Right lobe of liver (tissue), 4 donors: ENCODE measurements around the gene AQP1.

ENCODE experiments used
- CTCF ChIP-seq, 4 donors: fragments of 200-600 bp in 3 of 4; fragments of 450-650 bp in 1 of 4; IDR thresholded peaks; one replicate each; pipeline versions ENCODE4 v1.5.1 to v1.8.0; 2016 to 2022; ENCODE audit warnings: antibody characterized with exemption in 4 of 4, mild to moderate bottlenecking in 2 of 4
- POLR2A ChIP-seq: fragments of 450-650 bp; IDR thresholded peaks from one replicate; pipeline ENCODE4 v1.6.1; 2017; ENCODE audit warnings: antibody characterized with exemption, mild to moderate bottlenecking
- donor health status: DM: no; HTN: no; CAD: no.
- donor health status: DM: no; HTN: no; CAD: no.
- donor health status: DM: no; HTN: yes; CAD: no.

- TF ChIP-seq POLR2A (no peak), CTCF (IDR thresholded peaks at IDR 0.05) (no peak)
These were observed 4.0 kb upstream of the AQP1 start for GRCh38 chr7:30907527-30908267.
